C4-2B (cell line): ENCODE results near the gene IQGAP3.

Source experiments
- H3K27ac ChIP-seq: fragments of 450-650 bp; 2 replicates; pipeline ENCODE4 v1.5.1; 2017
- CTCF ChIP-seq: fragments of 450-650 bp; conservative IDR thresholded peaks from 2 replicates; pipeline ENCODE4 v1.5.1; 2017; ENCODE audit warnings: mild to moderate bottlenecking
- ZFX ChIP-seq: fragments of 450-650 bp; IDR thresholded peaks from 2 replicates; pipeline ENCODE4 v1.6.1; 2017

IQGAP3 gene

GRCh38 chr1:156483397-156483796, 89.0 kb downstream of the IQGAP3 start:
- no peak overlapping the region for H3K27ac ChIP-seq
- TF ChIP-seq CTCF: no peak

GRCh38 chr1:156482276-156482675, 90.1 kb downstream of the IQGAP3 start:
- no peak for TF ChIP-seq CTCF
- no peak for TF ChIP-seq ZFX
- H3K27ac ChIP-seq: no peak overlapping the region

GRCh38 chr1:156481527-156481926, 90.8 kb downstream of the IQGAP3 start:
- no peak for TF ChIP-seq CTCF
- no peak for TF ChIP-seq ZFX
- no peak overlapping the region for H3K27ac ChIP-seq

- H3K27ac ChIP-seq: no peak overlapping the region
- TF ChIP-seq CTCF (no peak; the same call in 1 of the 2 replicates), ZFX (no peak)
These were observed 91.8 kb downstream of the IQGAP3 start for GRCh38 chr1:156480411-156481192.

GRCh38 chr1:156480016-156480370, 92.4 kb downstream of the IQGAP3 start:
- no peak for TF ChIP-seq CTCF
- no peak for TF ChIP-seq ZFX
- no peak overlapping the region for H3K27ac ChIP-seq

GRCh38 chr1:156479093-156480015, 93.0 kb downstream of the IQGAP3 start:
- TF ChIP-seq CTCF: no peak
- no peak for TF ChIP-seq ZFX
- no peak overlapping the region for H3K27ac ChIP-seq

- H3K27ac ChIP-seq: no peak overlapping the region
These were observed 94.1 kb downstream of the IQGAP3 start for GRCh38 chr1:156478250-156478627.

More at GRCh38 chr1:156478250-156478627, 94.1 kb downstream of the IQGAP3 start:
- TF ChIP-seq CTCF (no peak), ZFX (no peak)
